HL-60 (cell line): Measurements from ENCODE around the gene SUPT3H.

Source experiments
- DNase-seq, 2 experiments: peaks; one replicate each; pipeline ENCODE4 v3.0.0-alpha.2; 2010 to 2020; ENCODE audit warnings: low read depth in 1 of 2, low spot score in 1 of 2
- H3K27ac ChIP-seq: fragments of 250-450 bp; sonication (Bioruptor Pico); replicated peaks from 2 replicates; pipeline ENCODE4 v1.5.1; 2020; ENCODE audit warnings: mild to moderate bottlenecking, moderate library complexity
- H3K27me3 ChIP-seq: fragments of 250-450 bp; sonication (Bioruptor Pico); 2 replicates; pipeline ENCODE4 v1.5.1; 2021; ENCODE audit warnings: mild to moderate bottlenecking, moderate library complexity; ENCODE audit not compliant: insufficient read depth, poor library complexity, severe bottlenecking
- H3K4me3 ChIP-seq: replicated peaks from 2 replicates; pipeline ENCODE4 v1.5.1; 2011; ENCODE audit warnings: mild to moderate bottlenecking, control low read depth, low read length; ENCODE audit not compliant: insufficient read depth
- CTCF ChIP-seq: IDR thresholded peaks from one replicate; pipeline ENCODE4 v1.5.1; 2011; ENCODE audit warnings: low read length, control low read depth, inconsistent platforms; ENCODE audit not compliant: insufficient read depth
- GABPA ChIP-seq: IDR thresholded peaks from 2 replicates; pipeline ENCODE4 v1.6.1; 2012; ENCODE audit warnings: low read depth
- POLR2AphosphoS5 ChIP-seq: IDR thresholded peaks from 2 replicates; pipeline ENCODE4 v1.6.1; 2012; ENCODE audit warnings: low read depth
- REST ChIP-seq: IDR thresholded peaks from 2 replicates; pipeline ENCODE4 v1.6.1; 2012; ENCODE audit warnings: low read depth; ENCODE audit not compliant: insufficient replicate concordance
- SPI1 ChIP-seq: IDR thresholded peaks from 2 replicates; pipeline ENCODE4 v1.6.1; 2012; ENCODE audit warnings: low read depth, mild to moderate bottlenecking, borderline replicate concordance

Gene SUPT3H

GRCh38 chr6:44951253-44951747, 426.4 kb downstream of the SUPT3H start:
- Histone ChIP-seq H3K27ac (no peak overlapping the region), H3K27me3 (no peaks in the 10 kb centered on the region), H3K4me3 (no peak overlapping the region)
- DNase-seq, result no peak
- TF ChIP-seq GABPA (no peak), POLR2AphosphoS5 (no peak), CTCF (no peak), SPI1 (no peak), REST (no peak)

- Histone ChIP-seq H3K4me3 (no peak overlapping the region), H3K27ac (no peak overlapping the region), H3K27me3 (no peaks in the 10 kb centered on the region)
- no peak for DNase-seq
- no peak for TF ChIP-seq SPI1
- no peak for TF ChIP-seq POLR2AphosphoS5
- no peak for TF ChIP-seq GABPA
- no peak for TF ChIP-seq REST
- no peak for TF ChIP-seq CTCF
Observed at GRCh38 chr6:44949596-44950201, 428.0 kb downstream of the SUPT3H start.

- H3K27ac ChIP-seq, result no peak overlapping the region
- no peaks in the 10 kb centered on the region for H3K27me3 ChIP-seq
- no peak for DNase-seq
- no peak overlapping the region for H3K4me3 ChIP-seq
- TF ChIP-seq GABPA (no peak), SPI1 (no peak), POLR2AphosphoS5 (no peak), CTCF (no peak), REST (no peak)
Observed at GRCh38 chr6:44943541-44943940, 434.2 kb downstream of the SUPT3H start.
